DMS 273 (cell line): ENCODE results near the gene HSD17B14.
"Not testable (repeated sequence)": the region's sequence is repeated elsewhere in the genome, so short reads cannot be mapped to it uniquely, and the experiment has no call there.

Experiments
- DNase-seq: peaks from one replicate; lab custom pipeline; 2025; ENCODE audit not compliant: unreplicated experiment; lab: John Stamatoyannopoulos, UW

Gene HSD17B14

GRCh38 chr19:48867746-48868113 is 31.4 kb upstream of the HSD17B14 start:
- DNase-seq, result no peak

- no peak for DNase-seq
Observed at GRCh38 chr19:48867123-48867745, 30.9 kb upstream of the HSD17B14 start.

GRCh38 chr19:48866692-48867091 is 30.4 kb upstream of the HSD17B14 start:
- DNase-seq, result no peak

DNA sequence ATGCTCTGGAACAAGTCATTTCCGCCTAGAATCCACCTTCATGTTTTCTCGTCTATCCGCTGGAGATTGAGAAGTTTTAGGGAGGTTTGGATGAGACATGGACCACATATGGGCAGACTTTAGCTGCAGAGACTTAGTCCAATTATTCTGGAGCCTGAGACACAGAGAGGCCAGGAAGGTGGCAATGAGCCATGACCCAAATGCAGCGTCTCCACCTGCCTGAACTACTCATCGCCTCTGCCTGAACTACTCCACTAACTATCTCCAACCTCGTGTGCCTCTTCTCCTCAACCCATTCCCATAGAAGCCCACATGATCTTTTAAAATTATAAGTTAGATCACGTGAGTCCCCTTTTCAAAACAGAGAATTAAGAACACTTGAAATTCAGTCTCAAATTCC is 26.5 kb upstream of the HSD17B14 start:
- no peak for DNase-seq

- no peak for DNase-seq
Observed at GRCh38 chr19:48861313-48861712, 25.0 kb upstream of the HSD17B14 start.

DNA sequence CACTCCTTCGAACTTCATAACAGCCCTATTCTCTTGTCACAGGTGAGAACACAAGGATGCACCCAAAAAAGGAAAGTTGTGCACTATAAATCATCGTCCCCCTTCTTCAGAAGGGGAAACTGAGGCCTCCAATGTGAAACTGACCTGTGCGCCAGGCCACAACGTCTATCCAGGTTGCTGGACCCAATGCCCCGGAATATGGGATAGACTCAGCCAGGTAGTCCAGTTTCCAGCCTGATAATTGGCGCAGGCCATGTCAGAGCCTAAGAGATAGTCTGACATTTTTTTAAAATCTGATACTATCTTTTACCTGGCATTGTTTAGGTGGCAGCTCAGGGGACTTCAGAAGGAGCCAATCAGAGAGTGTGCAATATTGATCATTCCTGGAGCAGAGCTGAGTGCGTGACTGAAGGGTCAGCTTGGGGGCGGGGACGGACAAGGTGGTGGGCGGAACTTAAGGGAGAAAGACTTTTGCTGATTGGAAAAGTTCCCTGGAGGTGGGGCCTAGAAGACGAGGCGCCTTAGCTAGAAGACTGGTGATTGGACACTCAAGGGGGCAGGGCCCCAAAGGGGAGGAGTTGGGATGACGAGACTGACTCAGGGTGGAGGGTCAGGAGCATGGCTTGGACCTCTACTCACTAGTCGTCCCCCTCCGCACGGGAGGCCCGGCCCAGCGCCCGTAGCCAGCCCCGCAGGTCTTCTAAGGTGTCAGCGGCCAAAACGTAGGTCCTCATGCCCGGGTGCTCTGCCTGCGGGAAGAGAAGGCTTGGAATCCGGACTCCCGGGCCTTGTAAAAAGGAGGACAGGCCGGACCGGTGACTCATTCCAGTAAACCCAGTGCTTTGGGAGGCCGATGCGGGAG is 23.7 kb upstream of the HSD17B14 start:
- no peak for DNase-seq

DNA sequence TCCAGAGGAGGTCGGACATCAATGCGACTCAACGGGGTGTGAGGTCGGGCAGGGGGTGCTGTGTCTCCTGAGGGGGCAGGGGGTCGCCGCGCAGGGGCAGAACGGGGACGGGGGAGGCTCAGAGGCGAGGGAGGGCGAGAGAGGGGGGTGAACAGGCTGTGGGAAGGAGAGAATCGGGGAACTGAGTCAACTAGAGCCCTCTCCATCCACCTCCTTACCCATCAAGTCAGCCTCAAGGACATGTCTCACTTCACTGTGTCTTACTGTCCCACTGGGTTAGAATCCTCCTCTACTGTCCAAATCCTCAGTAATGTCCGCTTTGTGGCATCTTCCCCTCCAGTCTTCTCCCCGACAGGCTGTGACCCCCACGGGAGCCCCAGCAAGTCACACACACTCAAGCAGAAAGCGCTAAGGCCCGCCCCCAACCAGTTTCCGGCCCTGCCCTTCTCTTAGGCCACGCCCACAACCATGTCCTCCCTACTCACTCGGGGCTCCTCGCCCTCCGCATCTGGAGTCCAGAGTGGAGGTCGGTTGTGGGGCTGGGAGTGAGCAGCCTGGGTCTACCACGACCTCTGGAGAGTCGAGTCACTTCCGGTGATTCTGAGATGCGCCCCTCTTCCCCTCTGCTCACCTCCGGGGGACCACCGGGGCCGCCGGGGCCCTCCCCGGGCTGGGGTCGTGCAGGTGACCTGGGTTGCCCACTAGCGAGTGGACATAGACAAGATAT is 22.9 kb upstream of the HSD17B14 start:
- DNase-seq, result no peak

DNA sequence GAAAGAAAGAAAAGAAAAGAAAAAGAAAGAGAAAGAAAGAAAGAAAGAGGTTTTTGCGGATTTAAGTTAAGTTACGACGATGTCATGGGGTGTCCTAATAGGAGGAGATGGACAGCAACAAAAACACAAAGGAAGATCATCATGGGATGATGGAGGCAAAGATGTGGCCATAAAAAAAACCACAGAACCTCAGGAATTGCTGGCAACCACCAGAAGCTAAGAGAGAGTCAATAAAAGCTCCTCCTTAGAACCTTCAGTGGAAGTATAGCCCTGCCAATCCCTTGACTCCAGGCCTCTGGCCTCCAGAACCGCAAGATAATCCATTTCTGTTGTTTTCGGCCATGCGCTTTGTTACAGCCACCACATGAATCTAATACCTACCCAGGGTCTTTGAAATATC is 20.6 kb upstream of the HSD17B14 start:
- DNase-seq, result no peak

DNA sequence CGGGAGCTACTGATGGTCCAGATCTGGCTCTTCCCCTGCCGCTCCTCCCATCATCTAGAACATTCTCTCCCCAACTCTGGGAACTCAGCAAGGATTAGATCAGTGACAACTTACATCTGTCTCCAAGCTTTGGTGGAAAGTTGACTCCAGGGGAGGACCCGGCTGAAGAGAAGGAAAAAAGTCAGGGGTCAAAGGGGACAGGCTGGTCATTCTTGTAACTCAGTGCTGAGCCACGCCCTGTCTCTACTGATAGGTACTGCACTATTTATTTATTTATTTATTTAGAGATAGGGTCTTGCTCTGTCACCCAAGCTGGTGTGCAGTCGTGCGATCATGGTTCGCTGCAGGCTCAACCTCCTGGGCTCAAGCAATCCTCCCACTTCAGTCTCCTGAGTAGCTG is 17.8 kb upstream of the HSD17B14 start:
- DNase-seq, result no peak

GRCh38 chr19:48853483-48853882 is 17.2 kb upstream of the HSD17B14 start:
- no peak for DNase-seq

DNA sequence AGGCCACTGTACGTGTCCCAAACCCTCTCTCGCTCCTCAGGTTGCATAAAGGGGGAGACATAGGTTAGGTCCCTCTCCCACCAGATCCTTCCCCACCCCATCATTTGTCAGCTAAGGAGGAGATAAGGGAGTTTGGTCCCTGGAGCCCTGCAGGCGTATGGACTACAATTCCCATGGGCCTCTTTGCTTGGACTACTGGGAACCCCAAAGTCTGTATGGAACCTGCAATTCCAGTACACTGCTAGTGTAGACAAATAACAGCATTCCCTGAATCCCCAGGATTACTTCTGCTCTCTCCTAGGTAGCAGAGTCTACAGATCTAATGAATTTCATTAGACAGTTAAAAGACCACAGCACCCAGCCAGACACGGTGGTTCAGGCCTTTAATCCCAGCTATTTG is 16.0 kb upstream of the HSD17B14 start:
- no peak for DNase-seq

- not testable (repeated sequence) for DNase-seq
Observed at GRCh38 chr19:48846659-48847058, 10.4 kb upstream of the HSD17B14 start.

DNA sequence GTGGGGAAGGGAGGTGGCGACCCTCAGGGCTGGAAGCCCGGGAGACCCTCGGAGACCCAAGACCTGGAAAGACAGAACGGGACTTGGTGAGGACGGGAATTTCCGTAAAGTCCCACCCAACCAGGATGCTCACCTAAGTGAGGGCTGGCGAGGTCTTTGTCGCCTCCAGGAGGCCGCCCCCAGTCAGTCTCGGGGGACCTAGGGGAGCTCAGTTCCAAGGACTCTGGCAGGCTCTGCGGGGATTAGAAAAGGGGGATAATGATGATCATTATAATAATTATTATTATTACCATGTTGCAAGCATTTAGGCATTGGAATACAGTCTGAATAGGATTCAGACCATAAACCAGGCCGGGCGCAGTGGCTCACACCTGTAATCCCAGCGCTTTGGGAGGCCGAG is 9.1 kb upstream of the HSD17B14 start:
- DNase-seq, result no peak

- DNase-seq, result peak; percentile 46
Observed at GRCh38 chr19:48844472-48844871, 8.2 kb upstream of the HSD17B14 start.

DNA sequence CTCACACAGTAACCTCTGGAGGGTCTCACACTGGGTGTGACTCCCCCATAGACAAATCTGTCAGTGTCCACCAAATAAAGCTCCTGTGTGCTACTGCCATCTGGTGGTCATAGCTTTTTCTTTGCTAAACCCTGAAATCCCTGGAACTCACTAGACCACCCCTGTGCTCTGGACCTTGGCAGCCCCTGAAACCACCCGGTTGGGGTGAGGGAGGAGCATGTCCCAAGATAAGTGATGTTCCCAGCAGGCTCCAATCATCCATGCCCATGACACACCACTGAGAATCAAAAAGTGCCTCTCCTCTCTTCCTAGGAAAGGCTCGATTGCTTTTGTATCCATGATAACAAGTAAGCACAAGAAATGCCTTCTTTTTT is 6.5 kb upstream of the HSD17B14 start:
- DNase-seq, result peak; percentile 81

- no peak for DNase-seq
Observed at GRCh38 chr19:48841571-48841970, 5.3 kb upstream of the HSD17B14 start.

DNA sequence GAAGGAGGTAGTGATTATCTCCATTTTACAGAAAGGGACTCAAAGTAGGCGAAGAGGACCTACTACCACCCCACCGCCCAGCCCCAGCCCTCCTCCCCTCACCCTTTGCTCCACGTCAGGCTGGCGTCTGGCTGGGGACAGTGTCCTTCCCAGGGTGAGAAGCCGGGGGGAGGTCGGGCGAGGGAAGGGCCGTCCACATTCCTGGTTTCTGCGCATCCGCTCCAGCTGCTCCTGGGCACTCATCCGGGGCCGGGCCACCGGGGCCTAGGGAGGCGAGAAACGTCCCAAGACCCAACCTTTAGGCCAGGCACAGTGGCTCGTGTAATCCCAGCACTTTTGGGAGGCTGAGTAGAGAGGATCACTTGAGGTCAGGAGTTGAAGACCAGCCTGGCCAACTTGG is 4.8 kb upstream of the HSD17B14 start:
- DNase-seq, result no peak

- DNase-seq, result no peak
Observed at GRCh38 chr19:48837687-48838086, 1.4 kb upstream of the HSD17B14 start.

DNA sequence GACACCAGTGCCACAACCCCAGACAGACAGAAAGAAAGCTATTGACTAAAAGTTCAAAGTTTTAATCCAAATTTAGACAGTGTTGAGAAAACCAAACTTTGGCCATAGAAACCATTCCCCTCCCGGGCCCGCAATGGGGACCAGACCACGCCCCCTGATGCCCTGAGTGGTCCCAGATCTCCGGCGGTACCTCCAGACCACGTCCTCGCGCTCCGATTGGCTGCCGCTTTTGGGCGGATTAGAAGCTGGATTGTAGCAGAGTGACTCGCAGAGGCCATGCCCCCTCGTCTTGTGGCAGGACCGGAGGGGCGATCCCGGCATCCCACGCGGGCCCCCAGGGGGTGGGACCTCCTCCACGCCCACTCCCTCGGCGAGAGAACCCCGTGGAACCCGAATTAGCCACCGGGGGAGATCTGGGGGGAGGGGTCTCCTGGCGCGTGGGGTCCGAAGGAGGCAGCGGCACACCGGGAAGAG is 797 bp upstream of the HSD17B14 start:
- DNase-seq, result peak; percentile 30

DNA sequence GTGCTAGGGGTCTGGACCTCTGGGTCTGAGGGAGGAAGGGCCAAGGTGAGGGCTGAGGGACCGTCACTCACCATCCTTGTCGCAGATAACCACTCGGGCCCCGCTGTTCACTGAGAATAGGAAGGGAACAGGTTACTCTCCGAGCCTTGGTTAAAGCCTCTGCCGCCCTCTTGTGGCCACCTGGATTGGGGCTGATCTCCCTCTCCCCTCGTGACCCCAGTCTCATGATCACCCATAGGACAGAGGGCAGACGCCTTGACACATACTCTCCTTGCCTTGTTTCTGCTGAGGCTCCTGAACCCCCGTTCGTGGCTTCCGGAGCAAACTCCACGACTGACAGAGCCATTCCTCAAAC is 580 bp downstream of the HSD17B14 start:
- DNase-seq, result peak; percentile 95

- DNase-seq, result no peak
Observed at GRCh38 chr19:48833977-48834376, 2.3 kb downstream of the HSD17B14 start.

DNA sequence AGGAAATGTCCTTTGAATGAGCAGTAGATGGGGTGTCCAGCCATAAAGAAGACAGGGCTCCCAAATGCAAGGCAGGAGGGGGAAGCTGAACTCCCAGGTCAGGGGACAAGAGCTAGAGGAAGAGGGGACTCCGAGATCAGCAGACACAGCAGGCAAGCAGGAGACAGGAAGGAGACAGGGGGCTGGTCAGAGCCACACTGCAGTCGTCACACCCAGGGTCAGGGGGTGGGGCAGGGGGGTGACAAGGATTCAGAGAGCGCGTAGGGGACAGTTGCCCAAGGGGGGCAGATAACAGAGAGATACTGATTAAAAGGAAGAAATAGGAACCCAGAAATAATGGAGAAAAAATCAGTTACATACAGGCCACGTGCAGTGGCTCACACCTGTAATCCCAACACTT is 3.2 kb downstream of the HSD17B14 start:
- no peak for DNase-seq
